Hematopoietic multipotent progenitor cell treated with erythropoietin and hydrocortisone succinate and interleukin-3 and kit ligand, for 8 days (in vitro differentiated cells): ENCODE results near the gene ALOX12.

ENCODE experiments used
- DNase-seq: peaks from one replicate; pipeline ENCODE4 v3.0.0-alpha.2; 2015

ALOX12 gene

DNA sequence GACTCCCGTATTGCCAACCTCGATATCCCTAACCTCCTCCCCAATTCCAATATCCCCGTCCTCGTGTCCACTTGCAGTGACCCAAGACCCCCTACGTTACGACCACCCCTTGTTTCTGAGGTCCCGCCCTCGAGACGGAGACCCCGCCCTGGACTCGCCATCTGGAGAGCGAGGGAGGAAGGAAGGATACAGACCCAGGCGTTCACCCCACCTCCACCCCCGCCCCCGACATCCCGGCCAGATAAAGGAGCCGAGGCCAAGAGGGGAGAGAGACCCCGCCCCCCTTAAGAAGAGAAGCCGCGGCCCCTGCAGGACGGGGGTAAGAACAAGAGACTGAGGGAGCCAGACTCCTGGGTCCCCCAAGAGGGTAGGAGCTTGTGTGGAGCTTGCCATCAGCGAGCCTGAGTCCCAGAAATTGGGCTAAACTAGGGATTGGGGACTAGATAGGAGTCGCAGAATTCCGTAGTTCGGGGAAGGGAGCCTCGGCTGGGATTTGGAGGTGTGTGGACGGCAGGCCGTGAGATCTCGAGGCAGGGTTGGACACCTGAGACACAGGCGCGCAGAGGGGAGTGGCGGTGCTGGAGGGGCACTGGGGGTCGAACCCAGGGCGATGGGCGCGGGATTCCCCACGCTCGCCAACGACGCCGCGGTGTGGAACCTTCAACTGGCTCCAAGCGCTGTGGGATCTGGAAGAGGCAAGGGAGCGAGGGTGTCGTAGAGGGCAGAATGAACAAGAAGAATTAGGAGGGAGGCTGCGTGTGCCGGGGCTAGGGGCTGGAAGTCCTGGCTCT lies 27.1 kb downstream of the ALOX12 start, which contains the start of gene BCL6B:
BCL6B (plus strand) TSS at position 270 of the 791 bp plus-strand sequence. CDS start 622 bp downstream, outside the sequence.
- DNase-seq = no peak

DNA sequence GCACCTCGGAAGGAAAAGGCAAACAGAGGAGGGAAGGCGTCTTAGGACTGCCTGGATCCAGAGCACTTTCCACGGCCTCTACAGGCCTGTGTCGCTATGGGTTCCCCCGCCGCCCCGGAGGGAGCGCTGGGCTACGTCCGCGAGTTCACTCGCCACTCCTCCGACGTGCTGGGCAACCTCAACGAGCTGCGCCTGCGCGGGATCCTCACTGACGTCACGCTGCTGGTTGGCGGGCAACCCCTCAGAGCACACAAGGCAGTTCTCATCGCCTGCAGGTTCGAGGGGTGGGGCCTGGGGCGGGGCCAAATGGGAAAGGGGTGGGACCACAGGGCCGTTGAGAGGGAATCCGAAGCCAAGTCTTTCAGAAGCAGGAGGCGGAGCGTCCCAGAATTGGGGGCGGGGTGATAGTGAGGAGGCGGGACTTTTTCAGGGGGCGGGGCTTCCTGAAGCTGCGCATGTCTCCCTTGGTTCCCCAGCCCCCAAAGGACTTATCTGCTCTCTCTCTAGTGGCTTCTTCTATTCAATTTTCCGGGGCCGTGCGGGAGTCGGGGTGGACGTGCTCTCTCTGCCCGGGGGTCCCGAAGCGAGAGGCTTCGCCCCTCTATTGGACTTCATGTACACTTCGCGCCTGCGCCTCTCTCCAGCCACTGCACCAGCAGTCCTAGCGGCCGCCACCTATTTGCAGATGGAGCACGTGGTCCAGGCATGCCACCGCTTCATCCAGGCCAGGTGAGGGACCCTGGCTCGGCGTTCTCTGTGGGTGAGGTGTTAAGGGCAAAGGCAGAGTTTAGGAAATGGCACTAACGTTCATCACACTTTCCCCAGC lies 27.9 kb downstream of the ALOX12 start:
- peak; percentile 95 for DNase-seq

DNA sequence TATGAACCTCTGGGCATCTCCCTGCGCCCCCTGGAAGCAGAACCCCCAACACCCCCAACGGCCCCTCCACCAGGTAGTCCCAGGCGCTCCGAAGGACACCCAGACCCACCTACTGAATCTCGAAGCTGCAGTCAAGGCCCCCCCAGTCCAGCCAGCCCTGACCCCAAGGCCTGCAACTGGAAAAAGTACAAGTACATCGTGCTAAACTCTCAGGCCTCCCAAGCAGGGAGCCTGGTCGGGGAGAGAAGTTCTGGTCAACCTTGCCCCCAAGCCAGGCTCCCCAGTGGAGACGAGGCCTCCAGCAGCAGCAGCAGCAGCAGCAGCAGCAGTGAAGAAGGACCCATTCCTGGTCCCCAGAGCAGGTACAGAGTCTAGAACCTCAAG lies 28.5 kb downstream of the ALOX12 start:
- no peak for DNase-seq

DNA sequence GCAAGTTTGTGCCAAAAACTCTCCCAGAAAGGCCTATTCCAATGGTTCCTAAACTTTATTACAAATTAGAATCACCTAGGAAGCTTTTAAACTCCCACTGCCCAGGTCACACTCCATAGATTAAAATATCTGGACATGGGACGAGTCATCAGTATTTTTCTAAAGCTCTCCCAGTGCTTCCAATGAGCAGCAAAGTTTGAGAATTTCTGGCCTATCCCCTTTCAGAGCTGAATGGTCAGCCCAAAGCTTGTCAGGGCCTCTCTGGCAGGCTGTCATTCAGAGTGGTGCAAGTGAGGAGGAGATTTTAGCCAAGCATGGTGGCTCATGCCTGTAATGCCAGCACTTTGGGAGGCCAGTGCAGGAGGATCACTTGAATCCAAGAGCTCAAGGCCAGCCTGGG lies 29.4 kb downstream of the ALOX12 start:
- DNase-seq = no peak

DNA sequence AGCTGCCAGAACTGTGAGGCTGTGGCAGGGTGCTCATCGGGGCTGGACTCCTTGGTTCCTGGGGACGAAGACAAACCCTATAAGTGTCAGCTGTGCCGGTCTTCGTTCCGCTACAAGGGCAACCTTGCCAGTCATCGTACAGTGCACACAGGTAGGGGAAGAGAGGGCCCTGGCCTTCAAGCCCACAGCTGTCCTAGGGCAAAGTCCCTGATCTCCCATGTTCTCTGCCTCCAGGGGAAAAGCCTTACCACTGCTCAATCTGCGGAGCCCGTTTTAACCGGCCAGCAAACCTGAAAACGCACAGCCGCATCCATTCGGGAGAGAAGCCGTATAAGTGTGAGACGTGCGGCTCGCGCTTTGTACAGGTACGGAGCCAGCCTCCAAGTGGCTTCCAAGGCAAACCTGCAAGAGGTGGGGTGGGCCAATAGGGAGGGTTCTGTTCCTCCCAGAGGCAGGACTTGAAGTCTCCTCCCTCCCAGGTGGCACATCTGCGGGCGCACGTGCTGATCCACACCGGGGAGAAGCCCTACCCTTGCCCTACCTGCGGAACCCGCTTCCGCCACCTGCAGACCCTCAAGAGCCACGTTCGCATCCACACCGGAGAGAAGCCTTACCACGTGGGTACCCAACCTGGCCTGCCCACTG lies 30.7 kb downstream of the ALOX12 start:
- no peak for DNase-seq

DNA sequence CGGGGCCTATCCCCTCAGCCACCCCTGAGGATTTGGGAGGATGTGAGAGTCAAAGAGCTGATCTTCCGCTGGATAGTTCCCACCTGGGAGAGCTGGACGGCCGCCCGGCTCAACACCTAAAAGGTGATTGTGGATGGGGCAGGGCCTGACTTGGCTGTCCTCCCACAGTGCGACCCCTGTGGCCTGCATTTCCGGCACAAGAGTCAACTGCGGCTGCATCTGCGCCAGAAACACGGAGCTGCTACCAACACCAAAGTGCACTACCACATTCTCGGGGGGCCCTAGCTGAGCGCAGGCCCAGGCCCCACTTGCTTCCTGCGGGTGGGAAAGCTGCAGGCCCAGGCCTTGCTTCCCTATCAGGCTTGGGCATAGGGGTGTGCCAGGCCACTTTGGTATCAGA lies 31.5 kb downstream of the ALOX12 start:
- no peak for DNase-seq

DNA sequence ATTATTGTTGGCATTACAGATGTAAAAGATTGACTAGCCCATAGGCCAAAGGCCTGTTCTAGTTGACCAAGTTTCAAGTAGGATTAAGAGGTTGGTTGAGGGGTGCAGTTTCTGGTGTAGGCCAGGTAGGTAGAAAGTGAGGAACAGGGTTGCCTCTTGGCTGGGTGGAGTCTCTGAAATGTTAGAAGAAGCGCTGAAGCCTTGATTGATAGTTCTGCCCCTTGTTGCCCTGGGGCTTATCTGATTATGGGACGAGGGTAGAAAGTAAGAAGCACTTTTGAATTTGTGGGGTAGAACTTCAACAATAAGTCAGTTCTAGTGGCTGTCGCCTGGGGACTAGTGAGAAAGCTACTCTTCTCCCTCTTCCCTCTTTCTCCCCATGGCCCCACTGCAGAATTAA lies 33.2 kb downstream of the ALOX12 start:
- DNase-seq = no peak

DNA sequence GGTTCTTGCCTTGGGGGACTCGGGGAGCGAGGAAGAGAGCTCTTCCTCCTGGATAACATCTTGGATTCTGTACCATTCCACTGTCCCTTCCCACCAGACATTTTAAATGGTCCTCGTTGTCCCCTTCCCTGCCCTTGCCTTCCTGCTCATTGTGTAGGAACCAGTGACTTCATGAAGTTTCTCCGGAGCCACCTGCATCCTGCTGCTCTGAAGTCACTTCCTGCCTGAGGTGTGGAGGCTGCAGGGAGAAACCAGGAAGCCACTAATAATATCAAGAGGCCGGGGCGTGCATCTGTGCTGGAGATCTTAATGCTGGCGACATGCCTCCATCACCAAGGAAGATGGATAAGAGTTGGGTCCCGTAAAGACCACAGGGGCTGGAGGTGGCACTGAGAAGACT lies 33.8 kb downstream of the ALOX12 start:
- DNase-seq = no peak

DNA sequence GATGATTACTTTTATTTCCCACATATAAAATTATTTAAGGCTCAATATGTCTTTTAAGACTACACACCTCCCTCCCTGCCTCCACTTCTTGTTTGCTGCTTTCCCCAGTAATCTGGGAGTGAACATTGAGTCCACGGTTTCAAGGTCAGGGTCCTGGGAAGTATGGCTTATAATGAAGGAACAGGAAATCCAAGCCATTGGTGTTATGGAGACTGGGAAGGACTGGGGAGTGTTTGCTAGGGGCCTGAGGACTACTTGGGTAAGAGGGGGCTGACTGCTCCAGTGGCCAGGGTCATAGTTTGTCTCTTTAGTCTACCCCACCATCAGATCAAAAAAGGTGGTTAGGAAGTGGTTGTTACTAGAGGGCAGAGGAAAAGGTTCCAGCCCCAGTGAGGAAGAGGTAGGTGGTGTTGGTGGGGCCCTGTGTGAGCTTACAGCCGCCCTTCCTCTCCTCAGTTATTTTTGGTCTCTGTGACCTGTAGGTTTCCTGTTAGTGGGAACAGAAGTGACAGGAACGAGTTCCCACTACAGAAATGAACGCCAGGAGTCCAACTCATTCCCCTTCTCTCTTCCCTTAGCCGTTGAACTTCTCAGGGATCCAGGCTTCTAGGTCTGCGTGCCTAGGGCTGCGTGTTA lies 39.2 kb downstream of the ALOX12 start:
- no peak for DNase-seq

DNA sequence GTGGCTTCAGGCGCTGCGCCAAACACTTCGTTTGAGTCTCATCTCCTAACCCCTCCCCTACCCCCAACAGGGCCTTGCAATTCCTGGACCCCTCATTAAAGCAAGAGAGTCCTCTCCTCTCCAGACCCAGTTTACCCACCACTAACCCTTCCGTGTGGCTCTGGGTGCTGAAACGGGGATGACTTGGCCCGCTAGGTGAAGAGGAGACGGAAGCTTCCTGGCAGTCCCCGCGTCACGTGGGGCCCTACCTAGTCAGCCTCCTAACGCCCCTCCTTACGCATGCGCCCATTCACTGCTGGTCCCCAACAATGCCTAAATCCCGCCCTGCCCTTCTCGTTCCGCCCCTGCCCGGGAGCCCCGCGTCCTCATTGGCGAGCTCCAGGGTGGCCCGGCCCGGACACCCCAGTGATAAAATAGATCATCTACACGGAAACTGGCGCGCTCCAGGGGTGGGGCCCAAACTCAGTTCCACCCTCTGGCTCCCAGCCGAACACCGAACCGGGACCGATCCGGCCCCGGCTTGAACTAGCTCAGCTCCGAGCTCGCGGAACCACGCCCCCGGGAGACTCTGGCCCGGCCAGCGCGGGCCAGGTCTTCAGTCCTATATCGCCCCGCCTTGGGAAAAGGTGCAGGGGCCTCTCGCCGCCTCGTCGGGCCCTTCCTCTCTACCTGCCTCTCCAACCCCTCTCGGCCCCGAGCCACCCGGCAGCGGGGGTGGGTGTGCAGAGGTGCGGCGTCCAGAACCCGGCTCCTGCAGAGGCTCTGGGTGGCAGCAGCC lies 39.9 kb downstream of the ALOX12 start, which contains the start of gene SLC16A13:
SLC16A13 (plus strand) TSS at position 425 of the 778 bp plus-strand sequence. CDS start 368 bp downstream, outside the sequence.
- DNase-seq = peak; percentile 99

DNA sequence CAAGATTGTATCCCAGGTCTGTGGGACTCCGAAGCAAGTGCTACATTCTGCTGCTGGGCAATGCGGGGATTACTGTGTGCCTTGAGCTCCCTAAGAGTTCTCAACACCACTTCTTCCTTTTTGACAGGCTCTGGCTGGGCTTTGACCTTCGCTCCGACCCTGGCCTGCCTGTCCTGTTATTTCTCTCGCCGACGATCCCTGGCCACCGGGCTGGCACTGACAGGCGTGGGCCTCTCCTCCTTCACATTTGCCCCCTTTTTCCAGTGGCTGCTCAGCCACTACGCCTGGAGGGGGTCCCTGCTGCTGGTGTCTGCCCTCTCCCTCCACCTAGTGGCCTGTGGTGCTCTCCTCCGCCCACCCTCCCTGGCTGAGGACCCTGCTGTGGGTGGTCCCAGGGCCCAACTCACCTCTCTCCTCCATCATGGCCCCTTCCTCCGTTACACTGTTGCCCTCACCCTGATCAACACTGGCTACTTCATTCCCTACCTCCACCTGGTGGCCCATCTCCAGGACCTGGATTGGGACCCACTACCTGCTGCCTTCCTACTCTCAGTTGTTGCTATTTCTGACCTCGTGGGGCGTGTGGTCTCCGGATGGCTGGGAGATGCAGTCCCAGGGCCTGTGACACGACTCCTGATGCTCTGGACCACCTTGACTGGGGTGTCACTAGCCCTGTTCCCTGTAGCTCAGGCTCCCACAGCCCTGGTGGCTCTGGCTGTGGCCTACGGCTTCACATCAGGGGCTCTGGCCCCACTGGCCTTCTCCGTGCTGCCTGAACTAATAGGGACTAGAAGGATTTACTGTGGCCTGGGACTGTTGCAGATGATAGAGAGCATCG lies 42.4 kb downstream of the ALOX12 start:
- no peak for DNase-seq

DNA sequence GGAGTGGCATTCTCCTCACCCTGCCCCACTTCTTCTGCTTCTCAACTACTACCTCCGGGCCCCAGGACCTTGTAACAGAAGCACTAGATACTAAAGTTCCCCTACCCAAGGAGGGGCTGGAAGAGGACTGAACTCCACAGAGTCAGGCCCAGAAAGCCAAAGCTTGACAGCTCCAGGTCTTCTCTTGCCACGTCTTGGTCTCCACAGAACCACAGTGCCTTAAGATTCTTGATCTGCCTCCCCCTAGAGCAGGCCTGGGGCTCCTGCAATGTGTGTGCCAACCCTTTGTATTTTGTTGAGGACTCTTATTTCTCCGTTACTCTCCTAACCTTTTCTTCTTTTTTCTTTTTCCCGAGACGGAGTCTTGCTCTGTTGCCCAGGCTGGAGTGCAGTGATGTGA lies 44.0 kb downstream of the ALOX12 start:
- DNase-seq = no peak

DNA sequence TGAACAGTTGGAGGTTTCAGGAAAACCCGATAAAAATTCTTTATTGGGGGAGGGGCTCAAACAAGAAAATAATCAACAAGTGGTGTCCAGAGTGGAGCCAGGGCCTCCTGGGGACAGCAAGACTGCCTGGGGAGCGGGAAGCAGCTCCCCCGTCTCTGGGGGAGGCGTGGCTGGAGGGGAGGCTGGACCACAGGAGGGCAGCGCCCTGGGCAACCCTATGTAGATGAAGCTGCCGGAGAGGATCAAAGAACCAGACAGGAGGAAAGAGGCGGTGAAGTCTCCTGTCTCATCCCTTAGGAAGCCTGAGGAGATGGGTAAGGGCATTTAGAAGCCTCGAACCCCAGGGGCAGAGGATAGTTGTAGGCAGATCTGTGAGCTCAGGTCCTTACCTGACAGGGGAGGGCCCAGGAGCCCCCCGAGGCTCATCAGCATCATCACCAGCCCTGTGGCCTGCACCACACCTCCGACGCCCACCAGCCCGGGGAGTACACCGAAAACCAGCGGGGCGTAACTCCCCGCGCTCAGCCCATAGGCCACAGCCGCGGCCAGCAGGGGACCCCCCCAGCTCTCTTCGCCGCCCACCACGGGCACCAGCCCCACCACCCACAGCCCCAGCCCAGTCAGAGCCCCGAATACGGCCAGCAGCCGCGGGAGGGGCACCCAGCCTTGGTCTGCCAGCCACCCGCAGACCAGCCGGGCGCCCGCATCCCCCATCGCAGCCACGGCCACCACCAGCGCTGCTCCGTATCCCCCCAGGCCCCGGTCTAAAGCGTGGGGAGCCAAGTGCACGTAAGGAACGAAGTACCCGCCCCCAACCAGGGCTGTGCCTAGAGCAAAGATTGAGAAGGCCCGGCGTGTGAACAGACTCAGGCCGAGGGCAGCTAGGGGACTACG lies 46.0 kb downstream of the ALOX12 start:
- DNase-seq = no peak

DNA sequence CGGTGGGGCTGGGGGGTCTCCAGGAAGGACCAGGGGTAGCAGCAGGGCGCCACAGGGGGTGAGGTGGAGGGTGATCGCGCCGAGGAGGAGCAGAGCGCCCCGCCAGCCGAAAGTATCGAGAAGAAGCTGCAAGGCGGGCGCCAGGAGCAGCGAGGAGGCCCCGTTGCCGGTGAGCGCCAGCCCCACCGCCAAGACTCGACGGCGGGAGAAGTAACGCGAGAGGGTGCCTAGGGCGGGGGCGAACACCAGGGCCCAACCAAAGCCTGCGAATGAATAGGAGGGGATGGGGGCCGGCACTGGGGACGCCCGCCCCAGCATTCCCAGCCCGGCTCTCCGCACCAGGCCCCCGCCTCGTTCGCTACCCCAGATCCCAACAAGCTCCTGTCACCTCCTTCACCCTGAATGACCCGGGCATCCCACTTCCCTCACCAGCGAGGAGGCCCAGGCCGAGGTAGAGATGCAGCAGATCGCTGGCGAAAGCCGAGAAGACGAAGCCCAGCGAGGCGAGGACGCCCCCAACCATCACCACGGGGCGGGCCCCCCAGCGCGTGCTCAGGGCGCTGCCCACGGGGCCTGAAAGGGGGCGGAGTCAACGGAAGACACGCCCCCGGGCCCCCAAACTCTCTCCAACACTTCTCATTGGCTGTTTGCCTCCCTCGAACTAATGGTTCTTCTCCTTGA lies 46.8 kb downstream of the ALOX12 start:
- no peak for DNase-seq

DNA sequence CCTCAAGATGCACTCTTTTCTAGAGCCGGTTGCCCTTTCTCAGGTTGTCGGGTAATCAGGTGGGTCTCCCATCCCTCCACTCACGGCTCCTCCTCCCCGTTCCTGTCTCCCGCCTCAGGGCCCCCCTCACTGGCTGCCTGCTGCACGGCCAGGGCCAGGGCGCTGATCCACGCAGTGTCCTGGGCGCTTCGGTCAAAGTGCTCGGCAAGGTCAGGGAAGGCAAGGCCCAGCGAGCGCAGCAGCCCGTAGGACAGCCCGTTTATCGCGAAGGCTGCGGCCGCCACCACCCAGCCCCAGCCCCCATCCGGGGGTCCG lies 47.3 kb downstream of the ALOX12 start:
- DNase-seq = no peak

DNA sequence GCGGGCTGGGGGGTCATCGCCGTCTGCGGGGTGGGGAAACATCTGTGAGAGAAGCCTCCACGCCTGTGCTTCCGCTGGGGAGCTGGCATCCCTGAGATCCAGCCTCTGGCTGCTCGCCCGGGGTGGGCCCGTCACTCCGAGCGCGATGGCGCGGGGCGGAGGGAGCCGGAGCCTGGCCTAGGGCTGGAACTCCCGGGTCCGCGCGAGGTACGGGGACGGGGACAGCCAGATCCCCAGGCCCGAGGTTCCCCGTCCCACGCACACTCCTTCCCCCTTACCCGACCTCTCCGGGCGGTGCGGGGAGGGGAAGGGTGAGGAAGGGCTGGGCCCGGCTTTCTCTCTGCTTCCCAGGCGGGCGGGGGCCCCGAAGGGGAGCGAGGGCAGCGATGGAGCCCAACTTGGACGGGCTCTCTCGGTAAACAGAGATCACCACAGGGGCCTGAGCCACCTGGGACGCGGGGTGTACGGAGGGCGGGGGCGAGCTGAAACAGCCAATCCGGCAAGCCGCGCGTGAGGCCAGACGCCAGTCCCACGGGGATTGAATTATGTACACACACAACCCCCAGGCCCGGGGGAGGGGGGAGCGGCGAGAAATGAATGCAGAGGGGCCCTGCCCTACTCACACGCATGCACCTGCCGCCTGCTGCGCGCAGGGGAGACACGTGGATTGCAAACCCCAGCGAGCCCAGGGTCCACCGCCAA lies 47.8 kb downstream of the ALOX12 start, which contains the start of gene SLC16A11:
SLC16A11 (minus strand) TSS at position 596 of the 702 bp plus-strand sequence; CDS start at position 17, 579 bp downstream.
- DNase-seq = no peak

DNA sequence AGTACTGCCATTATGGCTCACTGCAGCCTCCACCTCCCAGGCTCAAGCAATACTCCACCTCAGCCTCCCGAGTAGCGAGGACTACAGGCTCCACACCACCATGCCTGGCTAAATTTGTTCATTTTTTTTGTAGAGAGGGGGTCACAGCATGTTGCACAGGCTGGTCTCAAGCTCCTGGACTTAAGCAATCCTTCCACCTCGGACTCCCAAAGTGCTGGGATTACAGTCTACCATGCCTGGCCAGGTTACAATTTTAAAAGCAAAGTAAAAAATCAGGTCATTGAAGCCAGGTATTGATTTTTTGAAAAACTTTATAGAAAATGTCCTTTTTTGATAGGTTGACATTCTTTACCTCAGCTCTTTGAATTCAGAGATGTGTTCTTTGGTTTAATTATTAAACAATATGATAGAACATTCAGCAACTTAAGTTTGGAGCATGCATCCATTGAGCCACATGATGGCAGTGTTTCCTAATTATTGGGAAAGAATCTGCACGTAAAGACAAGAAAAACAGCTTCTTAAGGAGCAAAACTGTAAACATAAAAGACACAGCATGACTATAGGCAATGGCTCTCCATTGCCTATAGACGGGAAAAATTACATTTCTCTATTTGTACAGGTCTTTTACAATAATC lies 49.8 kb downstream of the ALOX12 start:
- peak; percentile 85 for DNase-seq

DNA sequence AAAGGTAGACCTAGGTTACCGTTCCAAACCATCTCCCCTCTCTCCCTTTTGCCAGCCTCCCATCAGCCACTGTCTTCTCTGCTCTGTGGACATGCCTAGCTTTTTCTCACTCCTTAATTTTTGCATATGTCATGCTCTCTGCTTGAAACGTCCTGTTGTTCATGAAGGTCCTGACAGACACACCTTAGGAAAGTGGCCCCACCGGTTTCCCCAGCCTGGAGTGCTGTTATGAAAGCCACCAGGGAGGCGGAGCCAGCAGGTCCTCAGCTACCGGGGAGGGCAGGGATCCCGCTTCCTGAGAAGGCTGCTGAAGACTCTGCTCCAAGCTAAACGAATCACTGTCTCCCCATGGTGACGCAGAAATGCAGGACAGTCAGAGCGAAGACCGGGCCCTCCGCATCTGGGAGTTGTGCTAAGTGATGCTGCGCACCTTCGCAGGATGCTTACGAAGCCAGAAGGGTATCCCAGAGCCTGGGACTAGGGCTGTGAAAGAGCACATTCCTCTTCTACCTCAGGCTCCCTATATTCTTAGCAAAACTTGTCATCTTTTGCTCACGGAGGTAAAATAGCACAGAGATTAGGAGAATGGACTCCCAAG lies 50.4 kb downstream of the ALOX12 start:
- DNase-seq = no peak
